ENCODE results near the gene AMBP.

AMBP gene

GRCh38 chr9:114099669-114100270 lies 21.7 kb upstream of the AMBP start:
- no peak for TF ChIP-seq CTCF (conservative IDR thresholded peaks at IDR 0.05; ENCODE audit: low read length)
- no peak for DNase-seq (ENCODE audit: low read depth)
- no peak overlapping the region for H3K4me3 ChIP-seq (ENCODE audit: low read length)

GRCh38 chr9:114098936-114099668 lies 21.0 kb upstream of the AMBP start, which contains the start of gene KIF12:
Gene KIF12, minus strand, starts transcription at chr9:114099292. Its CDS starts 16 bp downstream, at chr9:114099276.
- no peak for DNase-seq (ENCODE audit: low read depth)
- no peak for TF ChIP-seq CTCF (conservative IDR thresholded peaks at IDR 0.05; ENCODE audit: low read length)
- peak within 1 kb of the TSS; percentile 34; the same call in 1 of the 2 replicates for H3K4me3 ChIP-seq (ENCODE audit: low read length)

DNA sequence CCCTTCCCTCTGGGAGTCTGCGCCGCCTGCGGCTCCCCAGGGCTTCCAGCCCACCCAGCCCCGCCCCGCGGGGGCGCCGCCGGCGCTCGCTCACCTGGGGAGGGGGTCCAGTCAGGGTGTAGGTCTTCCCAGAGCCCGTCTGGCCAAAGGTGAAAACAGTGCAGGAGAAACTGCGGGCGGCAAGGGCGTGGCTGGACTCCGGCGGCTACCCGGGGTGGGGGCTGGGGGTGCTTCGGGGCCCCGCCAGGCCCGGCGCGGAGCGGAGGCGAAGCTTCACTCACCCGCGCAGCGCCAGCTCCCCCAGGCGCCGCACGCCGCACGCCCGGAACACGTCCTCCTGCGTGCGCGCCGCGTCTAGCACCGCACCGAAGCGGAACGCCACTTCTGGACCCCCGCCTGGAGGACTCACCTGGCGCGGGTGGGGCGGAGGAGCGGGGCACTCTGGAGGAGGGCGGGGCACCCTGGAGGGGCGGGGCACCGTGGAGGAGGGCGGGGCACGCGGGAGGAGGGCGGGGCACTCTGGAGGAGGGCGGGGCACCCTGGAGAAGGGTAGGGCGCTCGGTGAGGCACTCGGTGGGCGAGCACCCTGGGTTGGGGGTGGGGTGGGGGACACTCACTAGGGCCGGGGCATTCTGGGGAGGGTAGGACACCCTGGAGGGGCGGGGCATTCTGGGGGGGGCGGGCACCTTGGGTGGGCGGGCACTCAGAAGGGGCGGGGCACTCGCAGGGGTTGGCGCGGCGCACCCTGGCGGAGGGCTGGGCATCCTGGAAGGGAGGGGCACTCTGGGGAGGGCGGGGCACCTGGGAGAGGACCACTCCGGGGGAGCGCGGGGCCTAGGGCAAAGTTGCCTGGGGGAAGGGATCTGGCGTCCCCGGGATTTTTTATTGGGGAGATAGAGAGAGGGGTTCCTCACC lies 20.2 kb upstream of the AMBP start:
- TF ChIP-seq CTCF (conservative IDR thresholded peaks at IDR 0.05; ENCODE audit: low read length), result no peak
- peak overlapping the region; percentile 34 for H3K4me3 ChIP-seq (ENCODE audit: low read length)
- no peak for DNase-seq (ENCODE audit: low read depth)

DNA sequence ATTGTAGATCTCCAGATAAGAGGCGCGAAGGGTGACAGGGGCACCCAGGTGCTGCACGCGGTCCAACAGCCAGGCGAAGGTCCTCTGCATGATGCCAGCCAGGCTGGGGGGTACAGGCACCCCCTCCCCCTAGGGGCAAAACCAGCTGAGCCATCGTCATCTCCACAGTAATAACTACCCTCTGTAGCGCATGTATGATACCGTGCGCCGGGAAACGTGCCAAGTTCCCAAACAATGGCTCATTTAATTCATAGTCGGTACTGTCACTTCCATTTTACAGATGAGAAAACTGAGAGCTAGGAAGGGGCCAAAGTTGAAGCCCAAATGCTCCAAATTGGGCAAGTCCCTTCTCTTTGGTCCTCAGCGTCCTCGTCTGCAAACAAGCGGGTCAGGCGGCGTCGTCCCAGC lies 19.5 kb upstream of the AMBP start:
- DNase-seq (ENCODE audit: low read depth), result no peak
- TF ChIP-seq CTCF (conservative IDR thresholded peaks at IDR 0.05; ENCODE audit: low read length), result no peak
- no peak overlapping the region; the same call in 1 of the 2 replicates for H3K4me3 ChIP-seq (ENCODE audit: low read length)

GRCh38 chr9:114096866-114097612 lies 18.9 kb upstream of the AMBP start:
- H3K4me3 ChIP-seq (ENCODE audit: low read length), result no peak overlapping the region
- DNase-seq (ENCODE audit: low read depth), result no peak
- no peak for TF ChIP-seq CTCF (conservative IDR thresholded peaks at IDR 0.05; ENCODE audit: low read length)

- no peak overlapping the region for H3K4me3 ChIP-seq (ENCODE audit: low read length)
- no peak for DNase-seq (ENCODE audit: low read depth)
- peak; percentile 12; the same call in 1 of the 2 replicates for TF ChIP-seq CTCF (conservative IDR thresholded peaks at IDR 0.05; ENCODE audit: low read length)
Observed at GRCh38 chr9:114096041-114096511, 18.0 kb upstream of the AMBP start.
